ENCODE measurements around the gene PDC.

DNA sequence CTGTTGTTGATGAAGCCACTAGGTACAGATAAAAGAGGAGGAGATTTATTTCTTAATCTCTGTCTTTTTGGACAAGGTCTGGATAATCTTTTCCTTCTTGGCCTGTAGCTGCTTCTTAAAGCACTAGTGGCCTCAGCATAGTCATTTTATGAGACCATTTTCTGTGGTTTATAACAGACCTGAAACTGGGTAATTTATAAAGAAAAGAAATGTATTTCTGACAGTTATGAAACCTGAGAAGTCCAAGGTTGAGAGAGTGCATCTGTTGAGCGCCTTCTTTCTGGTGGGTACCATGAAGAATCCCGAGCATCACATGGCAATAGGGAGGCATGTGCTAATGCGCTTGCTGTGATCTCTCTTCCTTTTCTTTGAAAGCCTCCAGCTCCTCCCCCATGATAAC lies 36.7 kb upstream of the PDC start:
- TF ChIP-seq, protein P1, sequence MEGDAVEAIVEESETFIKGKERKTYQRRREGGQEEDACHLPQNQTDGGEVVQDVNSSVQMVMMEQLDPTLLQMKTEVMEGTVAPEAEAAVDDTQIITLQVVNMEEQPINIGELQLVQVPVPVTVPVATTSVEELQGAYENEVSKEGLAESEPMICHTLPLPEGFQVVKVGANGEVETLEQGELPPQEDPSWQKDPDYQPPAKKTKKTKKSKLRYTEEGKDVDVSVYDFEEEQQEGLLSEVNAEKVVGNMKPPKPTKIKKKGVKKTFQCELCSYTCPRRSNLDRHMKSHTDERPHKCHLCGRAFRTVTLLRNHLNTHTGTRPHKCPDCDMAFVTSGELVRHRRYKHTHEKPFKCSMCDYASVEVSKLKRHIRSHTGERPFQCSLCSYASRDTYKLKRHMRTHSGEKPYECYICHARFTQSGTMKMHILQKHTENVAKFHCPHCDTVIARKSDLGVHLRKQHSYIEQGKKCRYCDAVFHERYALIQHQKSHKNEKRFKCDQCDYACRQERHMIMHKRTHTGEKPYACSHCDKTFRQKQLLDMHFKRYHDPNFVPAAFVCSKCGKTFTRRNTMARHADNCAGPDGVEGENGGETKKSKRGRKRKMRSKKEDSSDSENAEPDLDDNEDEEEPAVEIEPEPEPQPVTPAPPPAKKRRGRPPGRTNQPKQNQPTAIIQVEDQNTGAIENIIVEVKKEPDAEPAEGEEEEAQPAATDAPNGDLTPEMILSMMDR (IDR thresholded peaks at IDR 0.05 in 2 of 3, conservative IDR thresholded peaks at IDR 0.05 in 1 of 3; ENCODE audit: control insufficient read depth in 2 of 3, extremely low read depth in 1 of 3, insufficient read depth in 1 of 3, low read depth in 3 of 3, low read length in 3 of 3): no peak
- no peak for TF ChIP-seq DPF2 (IDR thresholded peaks at IDR 0.05)
- TF ChIP-seq, protein P2, sequence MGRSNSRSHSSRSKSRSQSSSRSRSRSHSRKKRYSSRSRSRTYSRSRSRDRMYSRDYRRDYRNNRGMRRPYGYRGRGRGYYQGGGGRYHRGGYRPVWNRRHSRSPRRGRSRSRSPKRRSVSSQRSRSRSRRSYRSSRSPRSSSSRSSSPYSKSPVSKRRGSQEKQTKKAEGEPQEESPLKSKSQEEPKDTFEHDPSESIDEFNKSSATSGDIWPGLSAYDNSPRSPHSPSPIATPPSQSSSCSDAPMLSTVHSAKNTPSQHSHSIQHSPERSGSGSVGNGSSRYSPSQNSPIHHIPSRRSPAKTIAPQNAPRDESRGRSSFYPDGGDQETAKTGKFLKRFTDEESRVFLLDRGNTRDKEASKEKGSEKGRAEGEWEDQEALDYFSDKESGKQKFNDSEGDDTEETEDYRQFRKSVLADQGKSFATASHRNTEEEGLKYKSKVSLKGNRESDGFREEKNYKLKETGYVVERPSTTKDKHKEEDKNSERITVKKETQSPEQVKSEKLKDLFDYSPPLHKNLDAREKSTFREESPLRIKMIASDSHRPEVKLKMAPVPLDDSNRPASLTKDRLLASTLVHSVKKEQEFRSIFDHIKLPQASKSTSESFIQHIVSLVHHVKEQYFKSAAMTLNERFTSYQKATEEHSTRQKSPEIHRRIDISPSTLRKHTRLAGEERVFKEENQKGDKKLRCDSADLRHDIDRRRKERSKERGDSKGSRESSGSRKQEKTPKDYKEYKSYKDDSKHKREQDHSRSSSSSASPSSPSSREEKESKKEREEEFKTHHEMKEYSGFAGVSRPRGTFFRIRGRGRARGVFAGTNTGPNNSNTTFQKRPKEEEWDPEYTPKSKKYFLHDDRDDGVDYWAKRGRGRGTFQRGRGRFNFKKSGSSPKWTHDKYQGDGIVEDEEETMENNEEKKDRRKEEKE (IDR thresholded peaks at IDR 0.05): no peak
- no peak for TF ChIP-seq ZZZ3 (IDR thresholded peaks at IDR 0.05; ENCODE audit: control insufficient read depth, insufficient read length, low read depth)
- TF ChIP-seq HDGF (IDR thresholded peaks at IDR 0.05): no peak
